Upper lobe of right lung (tissue), 1 donor: Measurements from ENCODE around the gene SIGMAR1. TPM values are rescaled to one million over a fixed set of nuclear protein-coding genes. Genes with fewer than 3 reads are reported as not detected.

Source experiments
- ATAC-seq: fragments of 200-7000 bp; cut with Tn5 transposase; one replicate; pipeline ENCODE4 v1.9.1; 2020; ENCODE audit warnings: mild to moderate bottlenecking, moderate library complexity
- DNase-seq: peaks from one replicate; pipeline ENCODE4 v3.0.0-alpha.2; 2020
- H3K27ac ChIP-seq: fragments of 200-600 bp; one replicate; pipeline ENCODE4 v1.8.0; 2022
- H3K27me3 ChIP-seq: fragments of 200-600 bp; one replicate; pipeline ENCODE4 v1.8.0; 2022; ENCODE audit warnings: mild to moderate bottlenecking
- H3K36me3 ChIP-seq: fragments of 200-600 bp; one replicate; pipeline ENCODE4 v1.8.0; 2022
- H3K4me1 ChIP-seq: fragments of 200-600 bp; one replicate; pipeline ENCODE4 v1.8.0; 2022
- H3K4me3 ChIP-seq: fragments of 200-600 bp; one replicate; pipeline ENCODE4 v1.8.0; 2022; ENCODE audit warnings: mild to moderate bottlenecking
- H3K9me3 ChIP-seq: fragments of 200-600 bp; one replicate; pipeline ENCODE4 v1.8.0; 2022
- CTCF ChIP-seq: fragments of 200-600 bp; IDR thresholded peaks from one replicate; pipeline ENCODE4 v1.8.0; 2022; ENCODE audit warnings: antibody characterized with exemption
- intact Hi-C: fragments of 100-400 bp; cut with DNase I; formaldehyde crosslinking; loops from one replicate; pipeline ENCODE4 v1.11.0; 2022
- total RNA-seq: library from RNA; stranded (reverse); fragmentation: NEBNext Ultra II Directional; extraction: Animal tissue kit (Norgen Biotek cat#: 25700); gene quantifications from one replicate; pipeline ENCODE4 v1.2.1, GENCODE V29; 2021
- donor health status: DM: no; HTN: yes; CAD: no; lungs with severe emphysema.

Gene SIGMAR1
- total RNA-seq, 1 donor from 2014 or later: 40.5 TPM

DNA sequence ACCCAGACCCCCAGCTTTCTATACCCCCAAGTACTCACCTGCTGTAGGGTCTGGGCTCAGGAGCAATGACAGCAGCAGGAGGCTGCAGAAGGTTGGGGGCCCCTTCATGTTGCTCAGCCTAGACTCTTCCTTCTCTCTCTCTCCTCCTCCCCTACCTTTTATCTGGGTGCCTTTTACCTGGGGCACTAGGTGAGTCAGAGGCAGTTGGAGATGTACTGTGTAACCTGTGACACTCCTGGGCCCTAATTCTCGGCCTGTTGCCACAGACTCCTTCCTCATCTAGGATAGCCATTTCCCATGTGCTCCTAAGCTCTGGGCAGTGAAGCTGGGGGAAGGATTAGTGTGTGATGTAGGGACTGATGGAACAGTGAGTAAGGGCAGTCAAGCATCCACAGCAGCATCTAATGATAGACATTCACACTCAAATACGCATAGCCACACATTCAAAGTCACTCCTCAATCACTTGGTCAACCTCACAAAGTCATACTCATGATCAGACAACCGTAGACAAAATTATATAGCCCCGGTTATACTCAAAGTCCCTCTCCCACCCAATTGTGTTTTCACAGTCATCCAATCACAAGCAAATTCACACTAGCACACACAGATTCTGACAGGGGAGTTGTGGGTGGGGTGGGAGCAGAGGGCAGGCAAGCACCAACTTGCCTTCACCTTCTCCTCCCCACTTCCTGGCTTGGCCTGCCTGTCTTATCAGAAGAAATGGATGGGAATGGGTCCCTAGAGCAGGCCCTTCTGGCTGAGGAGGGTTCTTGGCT is 25.1 kb upstream of the SIGMAR1 start, which contains the start of gene CCL27:
TSS of gene CCL27 (minus strand) at position 132 of the 777 bp plus-strand sequence. CDS start at position 108, 24 bp downstream.
- TF ChIP-seq CTCF: no peak
- Histone ChIP-seq H3K27ac (no peak within 1 kb of the TSS), H3K4me3 (no peak within 1 kb of the TSS), H3K4me1 (peaks cover 15% of the 10 kb centered on the region), H3K9me3 (no peaks in the 10 kb centered on the region), H3K27me3 (no peaks in the 10 kb centered on the region), H3K36me3 (no peaks in the 10 kb centered on the region)
- no peak for DNase-seq
- intact Hi-C loops: no loop called here
- no peak for ATAC-seq

GRCh38 chr9:34659592-34660253 is 22.1 kb upstream of the SIGMAR1 start:
- Histone ChIP-seq H3K27me3 (no peaks in the 10 kb centered on the region), H3K9me3 (no peaks in the 10 kb centered on the region), H3K4me3 (no peak overlapping the region), H3K4me1 (peaks cover 13% of the 10 kb centered on the region), H3K36me3 (no peaks in the 10 kb centered on the region), H3K27ac (no peak overlapping the region)
- DNase-seq (no peak), ATAC-seq (no peak)
- intact Hi-C loops: no loop called here
- TF ChIP-seq CTCF: no peak

- Histone ChIP-seq H3K9me3 (no peaks in the 10 kb centered on the region), H3K36me3 (no peaks in the 10 kb centered on the region), H3K4me3 (no peak overlapping the region), H3K4me1 (peaks cover 13% of the 10 kb centered on the region), H3K27ac (no peak overlapping the region), H3K27me3 (no peaks in the 10 kb centered on the region)
- intact Hi-C loops: no loop called here
- no peak for DNase-seq
- no peak for TF ChIP-seq CTCF
- ATAC-seq: no peak
Observed at GRCh38 chr9:34658461-34658860, 20.9 kb upstream of the SIGMAR1 start.

GRCh38 chr9:34656992-34657391 is 19.4 kb upstream of the SIGMAR1 start:
- H3K27me3 ChIP-seq: no peaks in the 10 kb centered on the region
- TF ChIP-seq CTCF: no peak
- intact Hi-C loops: no loop called here
- no peak overlapping the region for H3K27ac ChIP-seq
- ATAC-seq (no peak), DNase-seq (no peak)
- peaks cover 27% of the 10 kb centered on the region for H3K4me1 ChIP-seq
- H3K36me3 ChIP-seq: no peaks in the 10 kb centered on the region
- H3K4me3 ChIP-seq: no peak overlapping the region
- no peaks in the 10 kb centered on the region for H3K9me3 ChIP-seq

- ATAC-seq (no peak), DNase-seq (no peak)
- no peaks in the 10 kb centered on the region for H3K27me3 ChIP-seq
- peaks cover 31% of the 10 kb centered on the region for H3K4me1 ChIP-seq
- intact Hi-C loops: no loop called here
- no peaks in the 10 kb centered on the region for H3K36me3 ChIP-seq
- no peak overlapping the region for H3K27ac ChIP-seq
- no peak for TF ChIP-seq CTCF
- no peaks in the 10 kb centered on the region for H3K9me3 ChIP-seq
- no peak overlapping the region for H3K4me3 ChIP-seq
Observed at GRCh38 chr9:34655394-34655793, 17.8 kb upstream of the SIGMAR1 start.
